NOMO-1 treated with dmso at 0.1 percent for 144 hours (cell line): ENCODE results near the gene ATXN7.

Experiments used
- DNase-seq: peaks from one replicate; lab custom pipeline; 2025; ENCODE audit not compliant: unreplicated experiment; lab: John Stamatoyannopoulos, UW

The ATXN7 gene

GRCh38 chr3:64046996-64047594, 183.4 kb downstream of the ATXN7 start:
- DNase-seq, result no peak

- DNase-seq, result peak; percentile 4
These were observed 184.1 kb downstream of the ATXN7 start for GRCh38 chr3:64047787-64048186.

- peak; percentile 70 for DNase-seq
These were observed 185.0 kb downstream of the ATXN7 start for GRCh38 chr3:64048631-64049061.

- no peak for DNase-seq
These were observed 185.5 kb downstream of the ATXN7 start for GRCh38 chr3:64049136-64049535.

GRCh38 chr3:64049832-64050231, 186.2 kb downstream of the ATXN7 start:
- no peak for DNase-seq
